Amygdala (tissue), 56 donors: ENCODE results near the gene CAPN13.

Experiments used
- DNase-seq, 56 donors: peaks; one replicate each; lab custom pipeline; 2025; lab: John Stamatoyannopoulos, UW

Gene CAPN13

GRCh38 chr2:30789670-30790210, 17.5 kb downstream of the CAPN13 start:
- peak in 6 of 56 donors; percentile 12 to 40 (median 30) for DNase-seq

DNA sequence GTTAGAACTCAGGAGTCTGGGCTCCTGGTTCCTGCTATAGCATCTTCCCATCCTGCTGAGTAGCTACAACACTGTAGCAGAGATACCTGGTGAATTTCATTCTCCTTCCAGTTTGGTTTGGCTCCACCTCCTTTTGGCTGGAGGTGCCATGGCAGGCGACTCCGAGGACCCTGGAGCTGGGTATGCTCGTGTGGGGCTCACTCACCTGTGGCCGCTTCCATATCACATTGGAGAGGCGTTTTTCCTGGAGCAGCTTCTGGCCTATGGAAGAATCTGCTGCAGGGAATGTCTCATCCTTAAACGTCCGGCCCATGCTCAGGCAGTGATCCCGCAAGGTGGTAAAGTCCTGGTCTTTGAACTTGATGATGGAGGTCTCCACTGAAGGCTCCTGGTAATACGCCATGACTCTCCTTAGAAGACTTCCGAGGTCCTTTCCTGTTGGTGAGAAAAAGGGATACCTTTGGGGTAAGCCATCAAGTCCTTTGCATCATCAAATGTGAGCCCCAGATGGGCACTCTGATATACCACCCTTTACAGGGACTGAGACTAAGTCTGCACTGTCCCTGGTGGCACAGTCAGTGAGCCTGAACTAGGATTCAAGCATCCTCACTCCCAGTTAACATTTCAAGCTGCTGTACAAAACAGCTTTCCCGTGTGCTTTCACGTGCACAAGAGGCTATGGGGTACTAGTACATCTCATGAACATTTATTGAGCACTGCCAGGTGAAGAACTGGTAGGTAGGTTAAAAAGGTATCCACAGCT, 20.1 kb downstream of the CAPN13 start:
- no peak for DNase-seq

- DNase-seq = no peak
Measured at GRCh38 chr2:30784682-30785081, 22.6 kb downstream of the CAPN13 start.

GRCh38 chr2:30781961-30782533, 25.2 kb downstream of the CAPN13 start:
- no peak for DNase-seq

GRCh38 chr2:30781451-30781850, 25.8 kb downstream of the CAPN13 start:
- no peak for DNase-seq

GRCh38 chr2:30780776-30781330, 26.4 kb downstream of the CAPN13 start:
- no peak for DNase-seq

GRCh38 chr2:30778611-30779010, 28.6 kb downstream of the CAPN13 start:
- no peak for DNase-seq

GRCh38 chr2:30777661-30778505, 29.4 kb downstream of the CAPN13 start:
- no peak for DNase-seq

DNA sequence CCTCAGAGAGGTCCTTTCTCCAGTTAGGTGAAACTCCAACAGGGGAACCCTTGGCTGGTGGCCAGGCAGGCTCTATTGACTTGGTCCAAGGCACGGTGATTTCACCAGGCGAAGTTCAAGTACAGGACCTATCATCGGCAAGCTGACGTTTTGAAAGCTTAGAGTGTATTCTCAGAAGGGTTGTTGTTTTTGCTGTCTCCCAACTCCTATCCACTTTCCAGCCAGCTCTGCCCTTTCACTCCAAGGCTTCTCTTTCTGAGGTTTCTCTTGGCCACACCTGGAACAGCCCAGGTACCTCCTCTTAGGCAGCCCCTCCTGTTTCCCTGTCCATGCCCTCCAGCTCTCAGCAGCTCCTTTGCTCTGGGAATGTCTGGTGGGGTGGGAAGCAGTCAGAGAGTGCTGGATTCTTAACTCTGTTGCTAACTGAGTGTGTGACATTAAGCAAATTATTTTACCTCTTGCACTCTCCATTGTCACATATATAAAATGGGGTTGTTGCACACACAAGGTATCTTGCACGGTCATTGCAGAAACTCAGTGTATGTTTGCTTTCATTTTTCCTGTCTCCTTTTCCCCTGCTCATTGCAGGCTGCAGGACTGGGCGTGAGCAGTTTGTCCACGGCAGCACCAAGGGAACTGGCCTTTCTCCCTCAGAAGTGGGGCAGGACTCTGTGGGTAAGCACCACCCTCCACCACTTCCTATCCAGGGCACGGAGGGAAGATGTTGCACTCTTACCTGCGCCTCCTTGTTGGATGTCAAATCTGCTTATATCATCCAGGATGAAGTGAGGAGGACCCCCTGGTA, 30.2 kb downstream of the CAPN13 start:
- DNase-seq = no peak

DNA sequence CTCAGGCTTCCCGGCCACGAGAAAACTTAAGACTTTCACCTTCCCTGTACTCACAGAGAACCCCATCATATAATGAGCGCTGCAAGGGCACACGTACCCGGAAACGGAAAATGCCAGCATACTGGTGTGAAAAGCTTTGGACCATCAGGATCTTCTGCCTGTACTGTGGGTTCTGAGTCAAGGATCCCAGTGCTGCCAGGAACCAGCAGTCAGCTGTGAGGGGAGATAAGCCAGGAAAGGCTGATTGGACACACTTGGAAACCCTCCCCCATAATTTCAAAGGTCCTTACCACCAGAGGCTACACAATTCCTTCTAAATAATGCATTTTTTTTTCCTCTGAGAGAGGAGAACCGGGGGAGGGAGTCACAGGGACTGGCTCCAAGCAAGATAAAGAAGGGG, 31.4 kb downstream of the CAPN13 start:
- DNase-seq = no peak

DNA sequence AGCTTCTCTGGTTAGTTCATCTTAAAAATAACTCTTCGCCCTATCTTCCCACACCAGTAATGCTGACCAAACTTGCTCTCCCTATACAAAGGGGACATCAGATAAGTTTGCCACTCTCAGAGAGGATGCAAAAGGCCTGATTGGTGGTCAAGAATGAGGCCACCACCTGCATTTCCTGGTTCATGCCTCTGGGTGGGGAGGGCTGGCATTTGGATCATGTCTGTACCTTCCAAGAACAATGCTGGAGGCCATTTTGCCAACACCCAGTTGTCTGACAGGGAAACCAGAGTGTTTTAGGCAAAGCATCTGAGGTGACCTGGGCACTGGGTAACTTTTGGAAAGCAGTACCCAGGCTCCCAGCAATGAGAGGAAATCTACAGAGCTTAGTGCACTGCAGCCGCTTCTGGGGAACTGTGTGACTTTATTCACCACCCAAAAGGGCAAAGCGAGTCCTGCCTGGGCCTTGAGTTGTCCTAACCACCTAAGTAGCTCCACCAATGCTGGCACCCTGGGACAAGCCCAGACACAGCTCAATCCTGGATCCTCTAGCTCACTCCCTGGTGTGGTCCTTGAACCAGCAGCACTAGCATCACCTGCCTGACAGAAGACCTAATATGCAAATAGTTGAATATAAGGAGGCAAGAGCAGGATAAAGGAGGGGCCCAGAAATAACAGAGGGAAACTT, 35.1 kb downstream of the CAPN13 start:
- no peak for DNase-seq

GRCh38 chr2:30770816-30771576, 36.2 kb downstream of the CAPN13 start:
- DNase-seq = no peak

GRCh38 chr2:30769891-30770462, 37.3 kb downstream of the CAPN13 start:
- DNase-seq = peak in 2 of 56 donors; percentile 14 to 17

GRCh38 chr2:30769481-30769780, 37.8 kb downstream of the CAPN13 start:
- DNase-seq = no peak

- DNase-seq = no peak
Measured at GRCh38 chr2:30768708-30769480, 38.4 kb downstream of the CAPN13 start.

DNA sequence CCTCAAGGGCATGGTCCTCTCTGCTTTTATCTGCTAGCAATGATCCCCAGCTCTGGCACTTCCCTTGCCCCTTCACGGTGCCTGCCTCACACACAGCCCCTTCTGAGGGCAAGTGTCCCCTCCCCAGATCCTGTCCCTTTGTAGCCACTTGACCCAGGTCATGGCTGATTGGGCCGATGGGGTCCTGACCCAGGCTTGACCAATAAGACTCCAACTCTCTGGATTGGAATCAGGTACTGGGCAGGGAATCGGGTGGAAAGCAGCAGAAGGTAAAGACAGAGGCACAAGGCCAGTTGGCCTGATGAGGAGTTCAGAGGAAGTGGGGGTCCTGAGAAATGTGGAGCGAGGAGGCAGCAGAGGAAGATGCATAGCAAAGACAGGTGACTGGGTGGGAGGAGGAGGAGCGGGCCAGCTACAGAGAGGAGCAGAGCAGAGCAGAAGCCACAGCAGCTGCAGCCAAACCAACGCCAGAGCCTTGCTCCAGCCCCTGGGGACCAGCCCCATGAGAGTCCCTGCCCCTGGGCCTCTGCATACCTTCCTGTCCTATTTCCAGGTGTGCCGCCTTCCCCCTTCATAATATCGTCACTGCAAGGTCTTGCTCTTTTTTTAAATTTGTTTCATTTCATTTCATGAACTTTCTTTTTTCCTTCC, 39.1 kb downstream of the CAPN13 start:
- no peak for DNase-seq

DNA sequence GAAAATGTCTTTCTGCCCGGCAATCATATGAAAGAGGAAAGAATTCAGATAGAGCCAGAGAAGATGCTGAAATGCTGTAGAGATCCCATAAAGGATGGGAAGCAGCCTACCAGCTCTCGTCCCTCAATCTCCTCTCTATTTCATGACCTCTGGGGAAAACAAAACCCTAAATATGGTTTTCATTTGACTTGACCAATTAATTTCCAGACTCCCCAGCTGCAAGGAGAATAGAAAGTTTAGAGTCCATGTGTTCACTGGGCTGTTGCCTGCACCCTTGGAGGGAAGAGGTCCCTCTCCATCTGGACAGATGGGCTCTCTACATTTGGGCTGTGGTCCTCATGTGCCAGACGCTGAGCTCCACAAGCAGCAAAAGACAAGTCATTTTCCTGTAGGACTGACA, 40.6 kb downstream of the CAPN13 start:
- no peak for DNase-seq
